Right lobe of liver (tissue), 6 donors: ENCODE data around the gene PLCXD1. TPM values are rescaled to one million over a fixed set of nuclear protein-coding genes. Genes with fewer than 3 reads are reported as not detected.

ENCODE experiments used
- ATAC-seq, 4 donors: fragments of 200-7000 bp; cut with Tn5 transposase; one replicate each; pipeline ENCODE4 v1.9.1; 2020; ENCODE audit warnings: mild to moderate bottlenecking in 4 of 4, moderate library complexity in 4 of 4
- DNase-seq, 3 donors: peaks; one replicate each; pipeline ENCODE4 v3.0.0-alpha.2; 2020
- H3K27ac ChIP-seq, 3 donors: fragments of 200-600 bp; one replicate each; pipeline ENCODE4 v1.8.0; 2022
- H3K27me3 ChIP-seq, 2 donors: fragments of 200-600 bp; one replicate each; pipeline ENCODE4 v1.8.0; 2022
- H3K36me3 ChIP-seq, 4 donors: fragments of 200-600 bp; sonication (generic) in 1 of 4; one replicate each; pipeline versions ENCODE4 v1.5.1 to v1.8.0; 2017 to 2022; ENCODE audit warnings: control low read depth in 1 of 4
- H3K4me1 ChIP-seq, 4 donors: fragments of 200-600 bp; sonication (generic) in 1 of 4; one replicate each; pipeline versions ENCODE4 v1.5.1 to v1.8.0; 2017 to 2022; ENCODE audit warnings: control low read depth in 1 of 4
- H3K4me3 ChIP-seq, 3 donors: fragments of 200-600 bp; one replicate each; pipeline ENCODE4 v1.8.0; 2022
- H3K9me3 ChIP-seq, 4 donors: fragments of 200-600 bp; sonication (generic) in 1 of 4; one replicate each; pipeline versions ENCODE4 v1.5.1 to v1.8.0; 2017 to 2022; ENCODE audit warnings: control low read depth in 1 of 4
- POLR2A ChIP-seq: fragments of 450-650 bp; IDR thresholded peaks from one replicate; pipeline ENCODE4 v1.6.1; 2017; ENCODE audit warnings: antibody characterized with exemption, mild to moderate bottlenecking
- WGBS: methylation state at CpG from one replicate; pipeline ENCODE4 v1.1.6; 2018; ENCODE audit warnings: low coverage, low lambda C conversion rate; ENCODE audit not compliant: insufficient coverage; ENCODE audit errors: missing lambda C conversion rate; 5-methylcytosine and 5-hydroxymethylcytosine counted together
- intact Hi-C, 2 donors: fragments of 100-400 bp; cut with DNase I; formaldehyde crosslinking; loops; one replicate each; pipeline versions ENCODE4 v1.11.2 to v1.14.1; 2022
- total RNA-seq, 6 experiments: library from RNA; depleted of rRNA in 2 of 6; stranded (reverse); fragments of >200 nt in 2 of 6; fragmentation: NEBNext Ultra II Directional in 3 of 6; extraction: Animal tissue kit (Norgen Biotek cat#: 25700) in 3 of 6; gene quantifications; one replicate each; pipeline versions ENCODE4 v1.1.0 to v1.2.4, GENCODE V29; 2016 to 2023
- TF ChIP-seq, protein P1 (sequence below), 4 donors: fragments of 200-600 bp in 3 of 4; fragments of 450-650 bp in 1 of 4; IDR thresholded peaks; one replicate each; pipeline versions ENCODE4 v1.5.1 to v1.8.0; 2016 to 2022; ENCODE audit warnings: antibody characterized with exemption in 4 of 4, mild to moderate bottlenecking in 2 of 4
- donor health status: DM: no; HTN: yes; CAD: no.
- donor health status: DM: no; HTN: no; CAD: no.
- donor health status: DM: no; HTN: no; CAD: no.
- donor health status: DM: no; HTN: yes; CAD: no.
- donor health status: DM: no; HTN: yes; CAD: no.

PLCXD1 gene
- total RNA-seq, 6 experiments from 2014 or later = 3.4 to 11.2 (median 5.1) TPM

DNA sequence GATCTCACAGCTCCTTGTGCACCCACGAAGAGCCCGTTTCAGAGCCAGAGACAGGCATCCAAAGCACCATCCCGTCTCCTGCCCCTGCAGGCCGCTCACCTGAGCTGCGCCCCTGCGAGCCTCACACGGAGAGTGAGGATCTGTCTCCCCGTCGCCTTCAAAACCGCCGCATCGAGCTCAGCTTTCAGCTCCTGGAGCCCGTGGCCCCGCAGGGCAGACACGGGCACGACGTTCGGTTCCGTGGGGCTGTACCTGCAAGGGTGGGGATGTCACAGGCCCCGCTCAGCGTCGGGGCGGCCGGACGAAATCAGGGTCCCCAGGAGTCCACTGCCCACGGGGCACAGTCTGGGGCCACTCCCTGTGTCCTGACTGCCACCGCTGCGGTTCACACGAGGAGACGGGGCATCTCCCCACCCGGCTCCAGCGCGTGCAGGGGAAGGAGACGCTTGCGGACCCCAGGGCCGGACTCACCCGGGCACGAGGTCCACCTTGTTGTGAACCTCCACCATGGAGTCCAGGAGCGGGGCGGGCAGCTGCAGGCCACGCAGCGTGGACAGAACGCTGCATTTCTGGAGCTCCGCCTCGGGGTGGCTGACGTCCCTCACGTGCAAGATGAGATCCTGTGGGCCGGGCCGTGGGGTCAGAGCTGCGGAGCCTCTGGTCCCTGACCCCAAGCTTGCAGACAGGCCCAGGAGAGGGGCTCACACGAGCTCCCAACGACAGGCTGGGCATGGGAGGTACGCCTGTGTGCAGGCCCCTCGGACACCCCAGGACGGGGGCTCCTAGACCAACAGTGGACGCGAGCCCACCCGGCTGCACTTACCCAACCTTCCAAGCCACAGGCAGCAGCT is 26.3 kb downstream of the PLCXD1 start:
- 98% methylated on average over 14 of the region's 58 CpGs for WGBS
- H3K4me1 ChIP-seq = no peaks in the 10 kb centered on the region
- no peaks in the 10 kb centered on the region for H3K9me3 ChIP-seq
- intact Hi-C loops = no loop called here
- peak; percentile 18 to 51 (median 45) for DNase-seq
- no peak overlapping the region for H3K27ac ChIP-seq
- H3K27me3 ChIP-seq = no peaks in the 10 kb centered on the region
- H3K4me3 ChIP-seq = no peak overlapping the region
- peak in 1 of 4 donors; percentile 17 for ATAC-seq
- TF ChIP-seq POLR2A = no peak
- TF ChIP-seq, protein P1, sequence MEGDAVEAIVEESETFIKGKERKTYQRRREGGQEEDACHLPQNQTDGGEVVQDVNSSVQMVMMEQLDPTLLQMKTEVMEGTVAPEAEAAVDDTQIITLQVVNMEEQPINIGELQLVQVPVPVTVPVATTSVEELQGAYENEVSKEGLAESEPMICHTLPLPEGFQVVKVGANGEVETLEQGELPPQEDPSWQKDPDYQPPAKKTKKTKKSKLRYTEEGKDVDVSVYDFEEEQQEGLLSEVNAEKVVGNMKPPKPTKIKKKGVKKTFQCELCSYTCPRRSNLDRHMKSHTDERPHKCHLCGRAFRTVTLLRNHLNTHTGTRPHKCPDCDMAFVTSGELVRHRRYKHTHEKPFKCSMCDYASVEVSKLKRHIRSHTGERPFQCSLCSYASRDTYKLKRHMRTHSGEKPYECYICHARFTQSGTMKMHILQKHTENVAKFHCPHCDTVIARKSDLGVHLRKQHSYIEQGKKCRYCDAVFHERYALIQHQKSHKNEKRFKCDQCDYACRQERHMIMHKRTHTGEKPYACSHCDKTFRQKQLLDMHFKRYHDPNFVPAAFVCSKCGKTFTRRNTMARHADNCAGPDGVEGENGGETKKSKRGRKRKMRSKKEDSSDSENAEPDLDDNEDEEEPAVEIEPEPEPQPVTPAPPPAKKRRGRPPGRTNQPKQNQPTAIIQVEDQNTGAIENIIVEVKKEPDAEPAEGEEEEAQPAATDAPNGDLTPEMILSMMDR (IDR thresholded peaks at IDR 0.05) = no peak
- peaks cover 0 to 63% (median 12%) of the 10 kb centered on the region in 4 donors for H3K36me3 ChIP-seq

GRCh38 chrX:308821-309520 is 27.8 kb downstream of the PLCXD1 start:
- DNase-seq = peak; percentile 17 to 42 (median 32)
- Histone ChIP-seq H3K27me3 (no peaks in the 10 kb centered on the region), H3K4me1 (no peaks in the 10 kb centered on the region), H3K9me3 (no peaks in the 10 kb centered on the region), H3K36me3 (peaks cover 0 to 70% (median 16%) of the 10 kb centered on the region in 4 donors), H3K27ac (no peak overlapping the region), H3K4me3 (no peak overlapping the region)
- no peak for ATAC-seq
- 88% methylated on average over 22 of the region's 30 CpGs for WGBS
- no peak for TF ChIP-seq POLR2A
- TF ChIP-seq, protein P1 (IDR thresholded peaks at IDR 0.05) = no peak
- intact Hi-C loops = no loop called here

- Histone ChIP-seq H3K36me3 (peaks cover 0 to 73% (median 15%) of the 10 kb centered on the region in 4 donors), H3K4me1 (no peaks in the 10 kb centered on the region), H3K27ac (no peak overlapping the region), H3K27me3 (no peaks in the 10 kb centered on the region), H3K9me3 (no peaks in the 10 kb centered on the region), H3K4me3 (no peak overlapping the region)
- TF ChIP-seq, protein P1 (IDR thresholded peaks at IDR 0.05) = no peak
- no peak for TF ChIP-seq POLR2A
- DNase-seq (peak; percentile 10 to 55 (median 31)), ATAC-seq (no peak)
- 70% methylated on average over 4 of the region's 25 CpGs for WGBS
- intact Hi-C loops = no loop called here
Measured at GRCh38 chrX:310621-311155, 29.5 kb downstream of the PLCXD1 start.

GRCh38 chrX:311156-312129 is 30.3 kb downstream of the PLCXD1 start:
- Histone ChIP-seq H3K27me3 (no peaks in the 10 kb centered on the region), H3K27ac (no peak overlapping the region), H3K4me3 (no peak overlapping the region), H3K4me1 (no peaks in the 10 kb centered on the region), H3K9me3 (no peaks in the 10 kb centered on the region), H3K36me3 (peaks cover 0 to 67% (median 12%) of the 10 kb centered on the region in 4 donors)
- WGBS = 96% methylated on average over 24 of the region's 69 CpGs
- DNase-seq (peak; percentile 19 to 49 (median 41)), ATAC-seq (peak in 1 of 4 donors; percentile 8)
- TF ChIP-seq POLR2A = no peak
- TF ChIP-seq, protein P1 (IDR thresholded peaks at IDR 0.05) = no peak
- intact Hi-C loops = no loop called here
